Psoas muscle (tissue), 8 donors: ENCODE results near the gene KLHL29. TPM values are rescaled to one million over a fixed set of nuclear protein-coding genes. Genes with fewer than 3 reads are reported as not detected.
A peak's percentile ranks its signal among the peaks of the same experiment; 100 is the strongest.

Experiments
- ATAC-seq, 4 donors: fragments of 200-7000 bp; cut with Tn5 transposase; one replicate each; pipeline ENCODE4 v1.9.1; 2020; ENCODE audit warnings: moderate library complexity in 3 of 4, mild to moderate bottlenecking in 2 of 4
- DNase-seq, 2 donors: peaks; one replicate each; pipeline ENCODE4 v3.0.0-alpha.2; 2020
- H3K27ac ChIP-seq: fragments of 200-600 bp; one replicate; pipeline ENCODE4 v1.8.0; 2022
- H3K27me3 ChIP-seq, 3 donors: fragments of 200-600 bp in 1 of 3; one replicate each; pipeline versions ENCODE4 v1.6.1 to v1.8.0; 2013 to 2022; ENCODE audit warnings: low read length in 2 of 3, mild to moderate bottlenecking in 2 of 3, moderate library complexity in 1 of 3; ENCODE audit not compliant: insufficient read depth in 3 of 3
- H3K36me3 ChIP-seq, 2 donors: fragments of 200-600 bp in 1 of 2; one replicate each; pipeline versions ENCODE4 v1.6.1 to v1.8.0; 2013 to 2022; ENCODE audit warnings: low read depth in 1 of 2, mild to moderate bottlenecking in 1 of 2, moderate library complexity in 1 of 2; ENCODE audit not compliant: insufficient read depth in 1 of 2
- H3K4me1 ChIP-seq: fragments of 200-600 bp; one replicate; pipeline ENCODE4 v1.8.0; 2022
- H3K4me3 ChIP-seq: fragments of 200-600 bp; one replicate; pipeline ENCODE4 v1.8.0; 2022; ENCODE audit warnings: mild to moderate bottlenecking
- H3K9me3 ChIP-seq: fragments of 200-600 bp; one replicate; pipeline ENCODE4 v1.8.0; 2022
- WGBS, 3 donors: extraction: QIAGEN DNeasy Blood & Tissue Kit; methylation state at CpG; one replicate each; pipeline versions ENCODE4 v1.1.6 to v1.1.7; 2013; 5-methylcytosine and 5-hydroxymethylcytosine counted together
- intact Hi-C, 2 donors: fragments of 100-400 bp; cut with DNase I; formaldehyde crosslinking; loops; one replicate each; pipeline versions ENCODE4 v1.11.0 to v1.14.2; 2022
- polyA plus RNA-seq, 3 donors: library from polyadenylated mRNA; stranded (reverse); fragments of 200-250 nt; gene quantifications; one replicate each; pipeline ENCODE4 v1.2.3, GENCODE V29; 2013
- total RNA-seq, 4 donors: library from RNA; stranded (reverse); fragmentation: NEBNext Ultra II Directional in 2 of 4; extraction: Animal tissue kit (Norgen Biotek cat#: 25700) in 2 of 4; gene quantifications; one replicate each; pipeline versions ENCODE4 v1.2.1 to v1.2.4, GENCODE V29; 2021 to 2023
- TF ChIP-seq, protein P1 (sequence below): fragments of 200-600 bp; IDR thresholded peaks from one replicate; pipeline ENCODE4 v1.8.0; 2022; ENCODE audit warnings: antibody characterized with exemption
- donor health status: healthy with polysubstance abuse.
- donor health status: DM: no; HTN: no; CAD: no; lungs with moderate emphysema.
- donor health status: Bipolar disorder and iron deficiency.
- donor health status: healthy.
- donor health status: DM: yes; HTN: yes; CAD: no.
- donor health status: DM: no; HTN: no; CAD: no.
- donor health status: DM: no; HTN: no; CAD: no.
- donor health status: DM: yes; HTN: yes; CAD: no.

Gene KLHL29
- total and polyA plus RNA-seq, 7 donors: 4.4 to 14.1 (median 6.8) TPM

DNA sequence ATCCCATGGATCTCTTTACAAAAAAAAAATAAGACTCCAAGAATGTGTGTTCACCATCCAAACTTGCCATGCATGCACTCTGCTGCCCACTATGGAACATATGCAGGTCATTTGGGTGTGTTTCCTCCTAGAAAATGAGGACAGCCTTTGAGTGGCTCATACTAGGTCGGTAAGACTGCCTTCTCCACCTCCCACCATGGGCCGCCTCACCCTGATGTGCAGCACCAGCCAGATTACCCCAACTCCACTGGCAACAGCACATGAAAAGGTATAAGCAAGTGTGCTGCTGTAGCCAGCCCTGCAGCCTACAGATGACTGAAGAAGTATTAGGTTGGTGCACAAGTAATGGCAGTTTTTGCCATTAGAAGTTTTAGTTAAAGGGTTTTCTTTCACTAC lies 327.8 kb downstream of the KLHL29 start:
- Histone ChIP-seq H3K27me3 (no peaks in the 10 kb centered on the region), H3K4me1 (no peaks in the 10 kb centered on the region), H3K4me3 (no peak overlapping the region), H3K9me3 (no peaks in the 10 kb centered on the region), H3K36me3 (peaks cover 0 to 20% of the 10 kb centered on the region in 2 donors), H3K27ac (no peak overlapping the region)
- intact Hi-C loops: no loop called here
- peak in 2 of 4 donors; percentile 12 to 26 for ATAC-seq
- TF ChIP-seq, protein P1, sequence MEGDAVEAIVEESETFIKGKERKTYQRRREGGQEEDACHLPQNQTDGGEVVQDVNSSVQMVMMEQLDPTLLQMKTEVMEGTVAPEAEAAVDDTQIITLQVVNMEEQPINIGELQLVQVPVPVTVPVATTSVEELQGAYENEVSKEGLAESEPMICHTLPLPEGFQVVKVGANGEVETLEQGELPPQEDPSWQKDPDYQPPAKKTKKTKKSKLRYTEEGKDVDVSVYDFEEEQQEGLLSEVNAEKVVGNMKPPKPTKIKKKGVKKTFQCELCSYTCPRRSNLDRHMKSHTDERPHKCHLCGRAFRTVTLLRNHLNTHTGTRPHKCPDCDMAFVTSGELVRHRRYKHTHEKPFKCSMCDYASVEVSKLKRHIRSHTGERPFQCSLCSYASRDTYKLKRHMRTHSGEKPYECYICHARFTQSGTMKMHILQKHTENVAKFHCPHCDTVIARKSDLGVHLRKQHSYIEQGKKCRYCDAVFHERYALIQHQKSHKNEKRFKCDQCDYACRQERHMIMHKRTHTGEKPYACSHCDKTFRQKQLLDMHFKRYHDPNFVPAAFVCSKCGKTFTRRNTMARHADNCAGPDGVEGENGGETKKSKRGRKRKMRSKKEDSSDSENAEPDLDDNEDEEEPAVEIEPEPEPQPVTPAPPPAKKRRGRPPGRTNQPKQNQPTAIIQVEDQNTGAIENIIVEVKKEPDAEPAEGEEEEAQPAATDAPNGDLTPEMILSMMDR: no peak
- 72 to 77% (median 74%) methylated on average over 2 of the region's 2 CpGs for WGBS, 3 donors
- no peak for DNase-seq

DNA sequence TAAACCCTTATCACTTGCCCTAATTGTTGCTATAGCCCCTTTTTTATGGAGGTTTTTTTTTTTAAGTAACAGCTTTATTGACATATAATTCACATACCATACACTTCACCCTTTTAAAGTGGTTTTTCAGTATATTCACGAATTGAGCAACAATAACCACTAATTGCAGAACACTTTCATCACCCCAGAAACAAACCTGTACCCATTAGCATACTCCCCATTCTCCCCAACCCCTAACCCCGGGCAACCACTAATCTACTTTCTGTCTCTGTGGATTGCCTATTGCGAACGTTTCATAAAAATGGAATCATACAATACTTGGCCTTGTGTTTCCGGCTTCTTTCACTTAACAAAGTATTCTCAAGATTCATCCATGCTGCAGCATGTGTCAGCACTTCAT lies 328.4 kb downstream of the KLHL29 start:
- Histone ChIP-seq H3K4me1 (no peaks in the 10 kb centered on the region), H3K27me3 (no peaks in the 10 kb centered on the region), H3K4me3 (no peak overlapping the region), H3K27ac (no peak overlapping the region), H3K36me3 (peaks cover 0 to 15% of the 10 kb centered on the region in 2 donors), H3K9me3 (no peaks in the 10 kb centered on the region)
- TF ChIP-seq, protein P1: no peak
- DNase-seq: no peak
- WGBS, 3 donors: 85 to 90% (median 85%) methylated on average over 5 of the region's 5 CpGs
- intact Hi-C loops: no loop called here
- ATAC-seq: no peak

DNA sequence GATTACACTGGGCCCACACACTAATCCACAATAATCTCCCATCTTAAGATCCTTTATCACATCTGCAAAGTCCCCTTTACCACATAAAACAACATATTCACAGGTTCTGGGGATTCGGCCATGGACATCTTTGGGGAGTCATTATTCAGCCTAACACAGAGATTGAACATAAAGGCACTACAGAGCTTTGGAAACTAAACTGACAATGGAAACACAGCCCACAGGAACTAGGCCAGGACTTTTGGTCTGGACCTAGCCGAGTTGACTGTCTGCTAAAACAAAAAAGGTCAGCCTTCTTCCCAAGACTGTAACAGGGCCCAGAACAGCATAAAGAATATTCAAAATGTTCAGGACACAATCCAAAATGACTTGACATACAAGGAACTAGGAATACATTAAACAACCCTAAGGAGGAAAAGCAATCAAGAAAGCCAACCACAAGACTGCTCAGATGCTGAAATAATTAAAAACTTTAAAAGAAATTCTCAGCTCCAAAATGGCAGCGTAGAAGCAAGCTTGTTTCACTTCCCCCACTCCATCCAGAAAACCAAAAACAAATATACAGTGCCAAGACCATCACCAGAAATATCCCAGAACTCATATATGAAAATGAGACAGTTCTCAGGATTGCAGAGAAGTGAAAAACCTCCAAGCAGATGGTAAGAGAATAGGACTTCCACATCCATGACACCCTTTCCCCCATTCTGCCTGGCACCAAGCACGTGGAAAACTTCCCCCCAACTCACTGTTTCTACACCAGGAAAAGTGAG lies 334.1 kb downstream of the KLHL29 start:
- H3K27ac ChIP-seq: no peak overlapping the region
- intact Hi-C loops: no loop called here

DNA sequence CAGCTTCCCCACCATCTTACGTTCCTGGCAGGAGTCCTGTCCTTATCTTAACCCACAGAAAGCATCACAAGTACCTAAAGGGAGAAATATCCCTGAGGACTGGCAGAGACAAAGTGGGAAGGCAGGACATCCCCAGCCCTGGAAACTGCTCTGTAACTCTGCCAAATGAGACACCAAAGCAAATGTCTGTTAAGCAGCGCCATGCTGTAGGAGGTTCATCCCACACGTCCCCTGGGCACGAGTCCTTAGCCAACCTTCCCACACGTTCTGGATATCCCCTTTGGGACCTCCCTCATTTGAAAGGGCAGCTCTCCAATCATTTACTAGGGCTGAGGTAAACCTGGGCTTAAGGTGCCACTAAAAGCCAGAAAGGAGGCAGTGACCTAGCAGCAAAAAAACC lies 334.7 kb downstream of the KLHL29 start:
- Histone ChIP-seq H3K4me1 (no peaks in the 10 kb centered on the region), H3K4me3 (no peak overlapping the region), H3K36me3 (no peaks in the 10 kb centered on the region), H3K9me3 (peaks cover 3% of the 10 kb centered on the region), H3K27ac (no peak overlapping the region), H3K27me3 (no peaks in the 10 kb centered on the region)
- DNase-seq (no peak), ATAC-seq (no peak)
- intact Hi-C loops: no loop called here
- TF ChIP-seq, protein P1: no peak
- WGBS, 3 donors: 69 to 83% (median 72%) methylated on average over 5 of the region's 5 CpGs

More for the DNA sequence above, 334.1 kb downstream of the KLHL29 start:
- TF ChIP-seq, protein P1: no peak
- Histone ChIP-seq H3K4me1 (no peaks in the 10 kb centered on the region), H3K27me3 (no peaks in the 10 kb centered on the region), H3K36me3 (no peaks in the 10 kb centered on the region), H3K9me3 (peaks cover 3% of the 10 kb centered on the region), H3K4me3 (no peak overlapping the region)
- WGBS, 3 donors: 85 to 90% (median 88%) methylated on average over 4 of the region's 4 CpGs
- ATAC-seq: no peak
- DNase-seq: no peak
